GM18858 (cell line): ENCODE measurements around the gene AFF3.

Experiments
- ATAC-seq: cut with Tn5 transposase; IDR thresholded peaks from one replicate; pipeline ENCODE4 v1.9.1; 2021; ENCODE audit not compliant: unreplicated experiment

Gene AFF3

DNA sequence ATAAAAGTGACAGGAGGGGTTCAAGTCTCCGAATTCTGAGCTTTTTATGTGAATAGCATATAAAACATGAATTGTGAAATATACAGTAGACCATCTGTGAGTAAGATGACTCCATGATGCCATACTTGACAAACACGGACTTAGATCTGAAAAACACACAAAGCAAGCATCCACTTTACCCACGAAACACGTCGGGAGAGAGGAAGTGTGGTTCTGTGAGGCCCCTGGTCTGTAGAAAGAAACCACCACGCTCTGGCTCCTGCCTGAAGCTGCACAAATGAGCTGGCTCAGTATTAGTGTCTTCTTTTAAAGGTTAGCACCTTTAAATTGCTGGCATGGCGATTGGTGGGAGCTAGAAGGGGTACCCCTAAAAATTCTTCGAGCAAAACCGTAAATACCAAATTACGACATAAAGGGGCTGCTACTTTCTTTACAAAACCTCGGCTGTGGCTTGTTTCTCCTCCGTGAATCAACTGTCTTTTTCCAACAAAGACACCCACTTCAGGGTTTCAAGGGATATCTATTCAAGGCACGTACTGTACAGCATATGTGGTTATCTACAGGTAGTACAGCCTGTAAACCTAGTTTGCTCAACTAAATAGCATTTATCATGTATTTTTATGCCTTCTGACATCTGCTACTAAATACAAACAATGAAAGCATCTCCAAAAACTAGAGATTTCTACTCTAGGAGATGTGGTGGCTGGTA, 70.9 kb downstream of the AFF3 start:
- no peak for ATAC-seq

DNA sequence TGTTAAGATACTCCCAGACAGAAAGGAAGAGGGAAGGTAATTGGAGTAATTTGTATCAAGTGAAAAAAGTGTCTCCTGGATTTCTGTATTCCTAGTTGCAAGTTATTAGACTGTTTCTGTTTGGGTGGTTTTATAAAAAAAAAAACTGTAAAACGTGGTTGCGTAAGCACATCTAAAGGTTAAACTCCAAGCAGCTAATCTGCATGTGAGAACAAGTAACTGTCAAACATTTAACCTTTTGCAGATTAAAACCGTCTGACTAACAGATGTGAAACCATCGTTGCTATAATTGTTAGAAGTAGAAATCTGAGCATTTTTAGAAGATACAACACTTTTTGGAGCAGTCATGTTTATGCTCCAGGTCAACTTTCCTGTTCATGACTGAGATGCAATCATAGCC, 72.3 kb downstream of the AFF3 start:
- ATAC-seq: no peak

DNA sequence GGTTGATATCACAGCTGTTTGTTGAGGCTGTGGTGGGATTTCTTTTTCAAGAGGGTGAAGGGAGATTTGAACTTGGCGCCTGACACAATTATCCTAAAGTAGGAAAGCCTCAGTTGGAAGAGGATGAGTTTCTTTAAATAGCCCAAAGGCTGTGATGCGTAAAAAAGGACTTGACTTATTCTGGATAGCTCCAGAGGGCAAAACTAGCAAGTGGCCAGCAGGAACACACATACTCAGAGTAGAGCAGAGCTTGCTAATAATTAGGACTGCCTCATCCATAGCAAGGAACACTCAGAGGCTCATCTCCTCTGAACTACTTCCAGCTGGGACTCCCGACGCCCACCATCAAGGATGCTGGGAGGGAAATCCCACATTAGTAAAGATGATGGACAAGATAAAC, 74.0 kb downstream of the AFF3 start:
- no peak for ATAC-seq

DNA sequence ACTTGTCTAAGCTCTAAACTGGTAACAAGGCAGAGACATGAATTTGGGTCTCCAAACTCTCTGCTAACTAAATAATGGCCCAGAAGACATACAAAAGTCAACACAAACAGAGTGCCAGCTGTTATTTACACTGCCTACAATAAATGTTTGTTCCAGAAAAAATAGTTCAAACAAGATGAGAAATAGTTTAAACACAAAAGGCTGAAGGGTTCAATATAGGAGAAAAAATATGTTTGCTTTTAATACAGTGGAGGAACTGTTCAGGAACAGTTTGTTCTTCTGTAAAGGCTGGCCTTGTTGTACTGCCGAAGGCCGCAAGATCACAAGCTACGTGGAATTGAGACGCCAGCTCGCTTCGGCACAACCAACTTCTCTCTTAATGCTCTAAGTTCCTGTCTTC, 74.6 kb downstream of the AFF3 start:
- no peak for ATAC-seq

DNA sequence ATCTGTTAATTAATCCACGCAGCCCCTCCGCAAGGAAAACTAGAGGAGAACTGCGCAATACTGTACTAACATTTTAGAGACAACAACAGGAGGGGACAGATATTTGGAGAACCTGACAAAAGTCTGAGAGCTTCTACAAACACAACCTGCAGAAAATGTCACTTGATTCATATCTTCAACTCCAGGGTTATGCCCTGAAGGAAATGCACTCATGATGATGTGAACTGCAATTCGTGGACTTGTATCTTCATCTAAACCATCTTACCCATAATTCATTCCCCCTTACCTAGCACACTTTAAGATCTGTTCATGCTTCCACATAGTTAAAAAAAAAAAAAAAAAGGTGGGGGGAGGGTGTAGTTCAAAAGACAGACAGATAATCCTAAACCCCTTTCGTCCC, 75.5 kb downstream of the AFF3 start:
- ATAC-seq: no peak

DNA sequence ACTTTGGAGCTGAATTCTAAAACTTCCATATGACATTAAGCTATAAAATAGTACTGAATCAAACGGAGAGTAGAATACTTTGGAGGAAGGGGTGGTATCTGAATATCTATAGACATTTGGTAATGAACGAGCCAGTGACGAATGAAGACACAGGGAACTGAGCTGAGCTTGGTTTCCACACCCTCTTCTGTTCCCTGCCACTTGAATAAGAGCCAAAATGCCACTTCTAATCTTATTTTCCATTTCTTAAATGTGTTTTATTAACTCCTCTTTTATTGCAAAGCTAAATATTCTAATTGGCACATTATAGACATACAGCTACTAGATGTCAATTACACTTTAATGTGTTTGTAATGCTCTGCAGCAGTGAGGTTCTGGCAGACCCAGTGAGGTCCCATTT, 76.1 kb downstream of the AFF3 start:
- no peak for ATAC-seq

DNA sequence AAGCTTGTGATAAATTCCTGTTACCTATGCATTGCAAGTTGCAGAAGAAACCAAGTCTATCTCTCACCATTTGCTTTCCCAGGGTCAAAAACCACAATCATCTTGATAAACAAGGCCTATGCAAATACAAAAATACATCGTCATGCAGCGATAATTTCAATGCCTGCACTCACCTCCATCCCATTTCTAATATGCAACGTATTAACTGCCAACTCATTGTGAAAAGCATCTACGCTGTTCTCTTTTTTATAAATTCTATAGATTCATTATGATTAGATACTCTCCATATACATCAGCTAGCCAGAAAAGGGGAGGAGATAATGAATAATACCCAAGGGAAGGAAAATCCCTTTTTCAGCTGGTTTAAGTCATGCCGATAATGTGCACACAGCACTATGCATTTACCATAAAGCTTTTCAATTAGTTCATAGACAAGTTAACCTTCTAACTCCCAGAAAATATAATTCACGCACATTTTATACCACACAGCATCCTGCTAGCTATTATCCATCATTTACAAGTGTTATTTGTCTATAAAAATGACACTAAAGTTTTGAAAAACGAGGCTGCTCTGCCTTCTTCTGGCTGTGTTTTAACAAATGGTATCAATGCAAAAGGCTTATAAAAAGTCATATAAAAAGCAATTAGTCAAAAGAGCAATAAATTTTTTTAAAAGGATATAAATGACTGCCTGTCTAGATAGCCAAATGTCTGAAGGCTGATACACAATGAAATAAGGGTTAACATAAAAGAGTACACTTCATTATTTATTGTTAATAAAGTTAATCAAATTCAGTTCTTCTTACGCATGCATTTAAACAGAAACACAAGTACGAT, 77.6 kb downstream of the AFF3 start:
- no peak for ATAC-seq

DNA sequence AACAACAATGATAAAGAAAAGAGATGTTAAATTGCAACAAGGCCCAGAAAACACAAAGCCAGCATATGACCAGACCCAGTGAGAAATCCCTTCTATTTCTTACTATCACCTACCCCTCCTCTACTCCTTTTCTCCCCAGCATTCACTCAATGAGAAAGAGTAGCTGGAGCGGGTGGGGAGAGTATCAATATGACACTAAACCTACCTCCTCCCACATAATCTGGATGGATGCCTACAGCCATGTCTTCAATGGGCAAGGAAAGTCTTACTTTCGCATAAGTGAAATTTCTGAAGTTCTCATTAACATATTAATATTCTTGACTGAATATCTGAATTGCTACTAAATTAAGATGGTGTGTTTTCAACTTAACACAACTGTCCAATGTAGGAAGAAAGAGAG, 78.2 kb downstream of the AFF3 start:
- no peak for ATAC-seq

DNA sequence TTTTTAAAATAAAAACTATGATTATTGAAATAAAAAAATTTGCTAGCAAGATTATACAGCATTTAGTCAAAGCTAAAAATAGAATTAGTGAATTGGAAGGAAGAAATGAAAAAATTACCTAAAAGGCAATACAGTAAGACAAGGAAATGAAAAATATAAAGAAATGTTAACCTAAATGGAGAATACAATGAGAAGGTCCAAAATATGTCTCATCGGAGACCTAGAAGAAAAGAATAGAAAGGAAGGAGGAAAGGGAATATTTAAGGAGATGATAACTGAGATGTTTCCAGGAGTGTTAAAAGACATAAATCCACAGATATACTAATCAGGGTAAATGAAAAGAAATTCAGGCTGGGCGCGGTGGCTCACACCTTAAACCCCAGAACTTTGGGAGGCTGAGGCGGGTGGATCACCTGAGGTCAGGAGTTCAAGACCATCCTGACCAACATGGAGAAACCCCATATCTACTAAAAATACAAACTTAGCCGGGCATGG, 78.9 kb downstream of the AFF3 start:
- ATAC-seq: no peak

DNA sequence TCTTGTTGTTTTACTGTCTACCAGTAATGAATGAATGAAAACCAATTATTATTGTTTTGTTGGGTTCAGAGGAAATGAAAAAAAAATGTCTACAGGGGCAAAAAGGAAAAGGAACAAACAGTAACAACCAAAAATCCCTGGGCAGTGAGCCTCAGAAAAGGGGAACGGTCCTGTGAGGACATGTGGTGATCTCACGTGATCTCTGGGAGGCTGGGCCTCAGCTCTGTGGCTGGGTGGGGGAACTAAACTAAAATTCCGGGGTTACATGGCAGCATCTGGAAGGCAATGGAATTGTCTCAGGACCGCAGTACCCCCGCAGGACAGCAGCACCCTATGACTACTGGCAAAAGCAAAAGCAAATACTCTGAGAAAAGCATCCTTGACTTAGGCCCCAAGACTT, 80.1 kb downstream of the AFF3 start:
- no peak for ATAC-seq

DNA sequence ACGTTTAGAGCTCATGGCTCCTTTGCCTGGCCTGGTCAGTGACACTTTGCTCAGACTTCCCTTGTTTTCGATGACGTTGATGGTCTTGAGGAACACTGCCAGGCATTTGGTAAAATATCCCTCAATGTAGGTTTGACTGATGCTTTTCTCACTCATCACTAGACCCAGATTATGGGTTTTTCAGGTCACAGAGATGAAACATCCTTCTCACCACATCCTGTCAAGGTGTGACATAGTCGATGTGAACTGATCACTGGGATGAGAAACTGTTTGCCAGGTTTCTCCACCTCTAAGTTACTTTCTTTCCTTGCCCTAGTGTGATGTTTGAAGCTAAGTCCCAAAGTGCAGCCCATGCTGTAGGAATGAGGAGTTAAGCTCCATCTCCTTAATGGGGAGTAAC, 81.5 kb downstream of the AFF3 start:
- ATAC-seq: no peak

DNA sequence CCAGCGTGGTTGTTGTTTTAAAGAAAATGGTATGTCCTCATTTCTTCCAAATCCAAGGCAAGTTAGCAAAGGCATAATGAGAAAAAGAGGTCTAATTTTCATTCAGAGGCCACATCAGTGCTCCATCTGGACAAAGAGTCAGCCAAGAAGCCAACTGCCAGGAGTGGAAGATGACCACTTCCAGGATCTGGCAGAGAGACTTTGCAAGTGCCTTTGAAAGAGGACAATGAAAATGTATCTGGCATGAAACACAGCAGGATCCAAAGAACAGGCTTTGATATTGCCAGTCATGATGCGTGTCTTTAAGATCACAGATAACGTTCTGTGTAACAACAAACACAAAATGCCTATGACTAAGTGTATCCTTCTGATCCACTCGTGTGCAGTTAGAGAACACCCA, 82.8 kb downstream of the AFF3 start:
- no peak for ATAC-seq

DNA sequence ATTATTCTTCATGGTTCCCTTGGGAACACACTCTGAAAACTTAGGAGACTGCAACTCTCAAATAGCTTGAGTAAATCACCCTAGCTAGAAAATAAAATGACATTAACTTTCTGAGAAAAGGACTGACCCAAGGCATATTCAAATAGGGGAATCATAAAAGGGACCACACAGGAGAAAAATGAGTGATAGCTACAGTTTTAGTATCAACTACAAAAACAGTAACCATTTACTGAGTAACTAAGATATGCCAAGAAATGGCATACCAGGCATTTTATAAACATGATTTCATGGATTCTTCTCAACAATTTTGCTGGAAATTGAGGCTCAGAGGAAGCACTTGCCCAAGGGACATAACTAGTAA, 84.5 kb downstream of the AFF3 start:
- no peak for ATAC-seq

DNA sequence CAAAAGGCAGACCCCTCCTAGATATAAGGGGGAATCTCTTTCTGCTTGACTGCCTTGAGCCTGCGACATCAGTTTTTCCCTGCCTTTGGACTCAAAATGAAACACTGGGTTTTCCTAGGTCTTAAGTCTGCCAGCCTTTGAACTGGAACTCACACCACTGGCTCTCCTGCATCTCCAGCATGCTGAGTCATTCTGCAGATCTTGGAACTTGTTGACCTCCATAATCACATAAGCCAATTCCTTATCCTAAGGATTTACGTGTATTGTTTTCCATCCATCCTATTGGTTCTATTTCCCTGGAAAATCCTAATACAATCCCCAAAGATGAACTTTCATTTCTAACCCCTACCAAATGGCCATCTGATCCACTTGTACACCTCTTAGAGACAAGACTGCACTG, 88.0 kb downstream of the AFF3 start:
- ATAC-seq: no peak

DNA sequence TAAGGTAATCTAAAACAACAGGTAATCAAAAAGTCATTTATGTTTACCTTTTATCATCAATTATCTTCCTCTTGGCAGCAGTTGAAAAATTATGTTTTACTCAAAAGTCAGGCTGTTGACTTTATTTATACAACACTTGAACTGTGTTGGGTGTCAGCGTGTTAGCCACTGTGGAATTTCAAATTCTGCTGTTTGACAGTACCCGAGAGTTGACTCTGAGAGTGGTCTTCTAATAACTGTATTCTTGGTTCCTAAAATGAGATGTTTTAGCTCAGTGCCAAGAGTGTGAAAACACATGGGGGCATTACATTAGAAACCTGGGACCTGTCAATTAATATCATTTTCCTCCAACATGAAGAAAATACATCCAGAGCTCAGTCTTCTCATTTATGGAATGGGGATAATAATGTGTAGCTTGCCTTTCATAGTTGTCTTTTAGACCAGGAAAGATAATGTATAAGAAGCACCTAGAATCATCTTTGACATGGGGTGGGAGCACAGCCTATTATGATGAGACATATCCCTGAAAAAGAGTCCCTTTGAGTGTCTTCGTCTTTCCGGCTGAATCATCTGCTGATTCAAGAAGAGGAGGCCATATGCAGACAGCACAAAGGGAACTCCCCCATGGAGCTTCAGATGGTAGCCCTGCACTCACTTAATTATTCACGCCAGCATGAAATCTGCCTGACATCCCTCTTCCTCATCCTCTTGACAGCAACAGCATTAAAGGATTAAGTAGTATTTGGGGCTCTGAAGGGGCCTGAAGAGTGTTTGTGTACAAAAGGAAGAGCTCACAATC, 89.1 kb downstream of the AFF3 start:
- ATAC-seq: no peak

DNA sequence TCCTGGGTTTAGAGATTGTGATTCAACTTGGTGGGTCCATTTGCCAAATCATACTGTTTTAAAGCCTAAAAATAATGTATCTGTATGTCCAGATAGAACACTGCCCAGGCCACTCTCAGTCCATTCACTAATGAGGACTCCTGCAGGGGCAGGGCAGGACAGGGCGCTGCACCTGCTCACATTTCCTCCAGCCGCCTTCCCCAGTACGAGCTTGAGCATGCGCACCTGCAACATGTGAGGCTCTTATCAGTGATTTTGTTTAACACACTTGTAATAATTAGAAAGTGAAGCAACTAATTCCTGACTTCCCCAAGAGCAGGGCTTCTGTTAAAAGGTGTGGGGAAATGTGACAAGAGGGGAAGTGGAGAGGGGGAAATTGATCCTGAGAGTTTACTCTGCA, 89.7 kb downstream of the AFF3 start:
- ATAC-seq: no peak

DNA sequence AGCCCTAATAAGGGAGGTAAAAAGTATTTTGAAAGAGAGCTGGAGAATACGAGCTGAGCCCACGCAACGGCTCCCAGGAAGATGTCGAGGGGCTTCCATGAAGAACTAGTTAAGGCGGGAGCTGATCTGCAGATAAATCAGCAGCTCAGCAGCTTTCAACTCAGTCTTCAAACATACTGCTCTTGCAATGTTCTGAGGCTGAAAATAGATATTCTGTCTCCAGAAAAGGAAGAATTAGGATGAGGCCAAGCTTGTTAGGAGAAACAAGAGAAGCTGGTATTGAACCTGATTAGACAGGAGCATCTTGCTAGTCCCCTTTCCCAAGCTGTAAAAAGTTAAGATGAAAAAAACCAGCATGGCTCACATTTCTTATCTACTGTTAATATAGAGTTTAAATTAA, 91.1 kb downstream of the AFF3 start:
- no peak for ATAC-seq

DNA sequence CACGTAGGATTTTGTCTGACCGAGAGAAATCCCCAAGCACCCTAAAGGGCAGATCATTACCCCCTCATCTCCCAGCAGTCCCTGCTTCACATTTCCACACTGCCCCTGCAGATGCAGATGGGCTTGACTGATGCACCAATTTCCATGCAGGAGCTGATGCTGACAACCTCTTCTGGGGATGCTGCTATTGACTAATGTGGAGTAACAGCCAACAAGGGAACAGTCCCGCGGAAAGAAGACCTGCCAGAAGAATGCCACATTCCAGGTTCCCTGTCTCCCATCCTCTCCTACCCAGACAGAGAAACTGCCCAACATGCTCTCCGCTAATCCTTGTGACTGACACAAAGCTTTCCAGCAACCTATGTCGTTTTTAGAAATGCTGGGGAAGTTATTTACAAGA, 91.7 kb downstream of the AFF3 start:
- ATAC-seq: no peak

DNA sequence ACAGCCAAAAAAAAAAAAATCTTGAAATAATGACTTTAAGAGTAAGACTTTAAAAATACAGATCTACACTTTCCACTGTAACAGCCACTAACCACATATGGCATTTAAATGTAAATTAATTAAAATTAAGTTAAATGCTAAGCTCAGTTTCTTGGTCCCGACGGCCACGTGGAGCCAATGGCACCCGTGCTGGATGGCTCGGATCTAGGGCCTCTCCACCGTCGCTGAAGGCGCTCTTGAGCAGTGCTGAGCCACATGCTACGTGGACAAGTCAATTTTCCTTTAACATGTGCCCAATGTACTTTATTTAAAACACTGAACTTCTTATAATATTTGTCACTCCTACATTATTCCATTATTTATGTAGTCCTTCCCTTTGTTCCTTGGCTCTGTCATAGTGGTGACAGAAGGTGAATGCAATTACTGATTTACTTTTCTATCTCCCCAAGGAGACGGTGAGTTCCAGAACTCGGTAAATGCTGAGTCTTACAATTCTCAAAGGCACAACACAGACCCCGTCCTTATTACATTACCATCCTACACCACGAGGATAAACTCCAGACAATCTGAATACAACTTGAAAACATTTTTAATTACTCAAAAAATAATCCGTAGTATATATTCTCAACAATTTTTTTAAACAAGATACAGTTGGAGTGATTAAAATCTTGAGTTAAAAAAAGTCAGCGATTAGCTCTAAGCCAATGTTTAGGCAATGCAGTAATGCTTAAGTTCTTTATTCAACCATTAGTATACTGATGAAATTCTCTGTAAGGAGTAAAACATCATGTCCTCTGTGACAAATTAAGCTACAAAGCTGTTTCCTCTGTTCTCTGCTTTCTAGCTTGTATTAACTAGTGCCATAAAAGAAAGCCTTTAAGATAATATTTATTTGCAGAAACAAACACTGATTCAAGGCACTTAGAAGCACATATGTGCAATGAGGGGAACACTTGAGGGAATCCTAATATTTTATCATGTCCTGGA, 95.1 kb downstream of the AFF3 start:
- ATAC-seq: no peak

DNA sequence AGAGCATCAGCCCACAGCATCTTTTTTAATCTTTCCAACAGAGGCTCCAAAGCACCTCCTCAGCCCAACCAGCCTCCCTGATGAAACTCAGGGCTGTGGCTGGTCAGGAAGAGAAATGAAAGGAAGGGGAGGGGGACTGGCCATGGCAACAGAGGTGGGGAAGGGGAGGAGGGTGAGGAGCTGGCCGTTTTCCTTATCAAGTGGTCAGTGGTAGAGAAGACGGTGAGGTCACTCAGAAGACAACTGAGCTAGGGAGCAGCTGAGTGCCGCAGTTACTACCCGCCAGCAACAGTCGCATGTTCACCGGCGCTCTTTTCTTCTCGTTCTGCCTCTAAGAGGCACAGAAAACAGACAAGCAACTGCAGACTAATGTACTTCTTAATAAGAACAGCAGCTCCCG, 97.4 kb downstream of the AFF3 start:
- no peak for ATAC-seq

DNA sequence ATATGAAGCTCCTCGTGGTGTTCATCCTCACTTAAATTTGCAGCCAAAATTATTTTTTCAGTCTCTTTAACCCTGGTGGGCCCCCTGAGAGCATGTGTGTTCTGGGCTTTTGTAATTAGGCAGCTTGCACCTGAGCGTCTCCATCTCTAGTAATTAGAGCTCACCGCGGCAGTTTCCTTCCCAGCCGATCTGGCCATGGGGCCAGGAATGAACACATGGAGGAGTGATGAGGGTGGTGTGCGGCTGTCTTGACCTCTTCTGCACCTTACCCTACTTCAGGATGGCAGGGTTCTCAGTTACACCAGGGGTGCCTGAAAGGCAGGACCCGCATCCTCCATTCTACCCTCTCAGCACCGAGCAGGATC, 98.5 kb downstream of the AFF3 start:
- ATAC-seq: no peak
